Urinary bladder (tissue), 4 donors: ENCODE measurements around the gene PTGIS. TPM values are rescaled to one million over a fixed set of nuclear protein-coding genes. Genes with fewer than 3 reads are reported as not detected.

Experiments used
- DNase-seq: peaks from one replicate; pipeline ENCODE4 v3.0.0-alpha.2; 2015; ENCODE audit errors: extremely low spot score
- H3K27ac ChIP-seq: one replicate; pipeline ENCODE4 v1.5.1; 2013; ENCODE audit warnings: low read depth, mild to moderate bottlenecking, moderate library complexity
- H3K36me3 ChIP-seq: one replicate; pipeline ENCODE4 v1.6.1; 2013; ENCODE audit warnings: mild to moderate bottlenecking, moderate library complexity; ENCODE audit not compliant: insufficient read depth
- H3K4me1 ChIP-seq: one replicate; pipeline ENCODE4 v1.6.1; 2013; ENCODE audit warnings: mild to moderate bottlenecking, moderate library complexity; ENCODE audit not compliant: insufficient read depth
- H3K4me3 ChIP-seq: one replicate; pipeline ENCODE4 v1.5.1; 2013; ENCODE audit warnings: low read depth, low read length
- WGBS: extraction: QIAGEN DNeasy Blood & Tissue Kit; methylation state at CpG from one replicate; pipeline ENCODE4 v1.1.7; 2013; 5-methylcytosine and 5-hydroxymethylcytosine counted together
- polyA plus RNA-seq: library from polyadenylated mRNA; stranded (reverse); fragments of 200-250 nt; gene quantifications from one replicate; pipeline ENCODE4 v1.2.3, GENCODE V29; 2013
- total RNA-seq: library from RNA; depleted of rRNA; stranded (reverse); fragments of >200 nt; gene quantifications from one replicate; pipeline ENCODE4 v1.2.3, GENCODE V29; 2014
- donor health status: healthy with polysubstance abuse.
- donor health status: healthy.

The PTGIS gene
- total and polyA plus RNA-seq, 2 donors = 118 to 142 TPM

DNA sequence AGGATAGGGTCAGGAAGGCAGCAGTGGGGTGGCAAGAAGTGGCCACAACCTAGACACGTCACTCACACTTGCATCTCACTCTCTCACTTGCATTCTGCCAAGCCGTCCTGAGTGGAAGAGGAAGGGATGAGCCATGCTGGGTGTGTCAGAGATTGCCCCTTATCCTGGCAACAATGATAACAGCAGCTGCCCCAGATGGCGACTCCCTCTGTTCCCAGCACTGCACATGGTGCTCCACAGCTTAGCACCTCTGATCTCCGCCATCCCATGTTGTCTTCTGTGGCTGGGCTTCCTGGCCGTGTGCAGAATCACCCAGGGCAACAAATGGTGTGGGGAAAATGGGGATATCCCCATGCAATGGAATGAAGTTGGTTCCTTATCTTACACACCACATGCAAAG lies 96.5 kb downstream of the PTGIS start:
- H3K4me3 ChIP-seq = no peak overlapping the region
- DNase-seq = no peak
- WGBS = 78% methylated on average over 5 of the region's 5 CpGs
- no peaks in the 10 kb centered on the region for H3K4me1 ChIP-seq
- no peak overlapping the region for H3K27ac ChIP-seq
- H3K36me3 ChIP-seq = no peaks in the 10 kb centered on the region

DNA sequence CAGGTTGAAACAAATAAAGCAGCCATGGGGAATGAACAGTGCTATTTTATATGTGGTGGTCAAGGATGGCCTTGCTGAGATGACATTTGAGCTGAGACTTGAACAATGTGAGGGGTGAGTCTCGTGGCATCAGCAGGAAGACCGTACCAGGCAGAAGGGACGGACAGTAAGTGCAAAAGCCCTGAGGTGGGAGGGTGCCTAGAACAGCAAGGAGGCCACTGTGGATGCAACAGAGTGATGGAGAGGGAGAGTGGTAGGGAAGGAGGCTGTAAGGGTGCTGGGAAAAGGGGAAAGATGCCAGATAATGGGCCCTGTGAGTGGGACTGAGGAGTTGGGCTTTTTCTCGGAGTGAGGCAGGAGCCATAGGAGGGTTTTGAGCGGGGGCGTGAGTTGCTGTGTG lies 97.0 kb downstream of the PTGIS start:
- Histone ChIP-seq H3K4me1 (no peaks in the 10 kb centered on the region), H3K27ac (no peak overlapping the region), H3K4me3 (no peak overlapping the region), H3K36me3 (no peaks in the 10 kb centered on the region)
- 83% methylated on average over 6 of the region's 6 CpGs for WGBS
- DNase-seq = no peak

DNA sequence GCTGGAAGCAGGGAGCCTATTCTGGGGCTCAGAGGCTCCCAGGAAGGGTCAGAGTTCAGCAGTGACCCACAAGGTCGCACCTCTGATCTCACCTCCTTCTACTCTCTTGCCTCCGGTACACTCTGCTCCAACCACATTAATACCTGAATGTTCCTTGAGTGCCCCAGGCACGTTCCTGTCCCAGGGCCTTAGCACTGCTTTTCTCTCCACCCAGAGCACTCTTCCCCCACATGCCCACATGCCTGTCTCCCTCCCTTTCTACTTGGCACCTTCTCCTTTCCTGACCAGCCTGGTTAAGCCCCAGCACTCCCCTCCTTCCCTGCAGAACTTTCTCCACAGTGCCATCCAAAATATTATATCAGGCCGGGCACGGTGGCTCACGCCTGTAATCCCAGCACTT lies 98.9 kb downstream of the PTGIS start:
- 79% methylated on average over 6 of the region's 6 CpGs for WGBS
- DNase-seq = no peak
- Histone ChIP-seq H3K27ac (no peak overlapping the region), H3K36me3 (no peaks in the 10 kb centered on the region), H3K4me1 (no peaks in the 10 kb centered on the region), H3K4me3 (no peak overlapping the region)

DNA sequence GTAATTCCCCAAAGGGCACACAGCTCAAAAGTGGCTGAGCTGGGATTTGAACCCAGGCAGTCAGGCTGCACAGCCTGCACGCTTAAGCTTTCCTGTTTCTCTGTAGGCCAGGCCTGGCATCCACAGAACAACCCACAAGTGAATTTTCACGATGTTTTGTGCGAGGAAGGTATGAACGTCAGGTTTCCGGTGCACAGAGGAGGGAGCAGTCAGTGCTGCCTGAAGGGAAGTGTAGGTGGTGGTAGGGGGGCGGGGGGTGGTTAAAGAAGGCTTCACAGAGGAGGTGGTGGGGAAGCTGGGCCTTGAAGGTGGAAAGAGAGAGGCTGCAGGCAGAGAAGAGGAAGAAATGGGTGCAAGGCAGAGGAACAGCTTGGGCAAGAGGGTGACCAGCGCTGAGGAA lies 99.5 kb downstream of the PTGIS start:
- Histone ChIP-seq H3K36me3 (no peaks in the 10 kb centered on the region), H3K4me1 (no peaks in the 10 kb centered on the region), H3K27ac (no peak overlapping the region), H3K4me3 (no peak overlapping the region)
- WGBS = 77% methylated on average over 7 of the region's 7 CpGs
- no peak for DNase-seq

DNA sequence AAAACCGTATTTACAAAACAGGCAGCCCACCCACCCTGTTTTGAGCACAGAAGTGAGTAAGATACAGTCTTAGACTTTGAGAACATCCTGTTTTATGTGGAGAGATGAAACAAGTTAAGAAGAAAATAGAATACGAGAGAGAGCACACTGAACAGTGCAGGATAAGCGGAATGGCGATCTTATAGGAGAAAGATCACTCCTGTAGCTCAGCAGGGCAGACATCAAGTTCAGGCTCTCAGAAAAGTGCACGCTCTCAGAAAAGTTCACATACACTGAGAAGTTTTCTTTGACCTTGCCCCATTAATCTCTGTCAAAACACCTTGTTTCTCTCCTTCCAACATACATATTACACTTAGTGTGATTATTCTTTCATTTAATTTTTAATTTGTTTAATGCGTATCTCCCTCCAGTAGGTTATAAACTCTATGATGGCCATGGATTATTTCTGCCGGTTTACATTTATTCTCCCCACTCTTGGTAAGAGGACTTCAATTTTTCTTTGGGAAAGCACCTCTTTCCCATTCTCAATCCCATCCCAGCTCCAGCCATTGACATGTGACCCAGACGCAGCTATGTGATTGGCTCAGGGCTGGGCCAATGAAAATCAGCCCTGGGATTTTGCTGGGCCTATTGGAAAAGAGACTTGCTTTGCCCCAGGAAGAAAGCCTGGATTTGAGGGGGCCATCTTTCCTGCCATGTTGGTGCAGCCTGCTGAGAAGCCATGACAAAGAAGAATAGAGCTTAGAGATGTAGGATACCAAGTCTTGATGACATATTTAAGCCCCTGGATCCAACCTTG lies 101.6 kb downstream of the PTGIS start:
- no peak for DNase-seq
- H3K27ac ChIP-seq = no peak overlapping the region
- 89% methylated on average over 8 of the region's 8 CpGs for WGBS
- no peaks in the 10 kb centered on the region for H3K4me1 ChIP-seq
- H3K36me3 ChIP-seq = no peaks in the 10 kb centered on the region
- no peak overlapping the region for H3K4me3 ChIP-seq

DNA sequence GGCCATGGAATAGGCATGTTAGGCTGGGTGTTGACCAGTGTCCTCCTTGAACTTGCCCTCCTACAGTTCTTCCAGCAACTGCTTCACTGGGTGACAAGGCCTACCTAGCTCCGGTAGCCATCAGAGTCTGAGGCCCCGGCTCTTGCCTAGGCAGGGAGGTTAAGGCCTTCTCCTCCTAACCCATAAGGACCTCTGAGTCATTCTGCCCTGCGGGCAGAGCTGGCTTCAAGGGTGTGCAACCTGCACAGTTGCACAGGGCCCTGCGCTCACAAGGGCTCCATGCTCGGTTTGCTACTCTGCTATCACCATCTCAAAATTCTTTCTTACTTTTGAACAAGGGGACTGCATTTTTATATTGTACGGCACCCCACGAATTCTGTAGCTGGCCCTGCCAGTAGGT lies 103.4 kb downstream of the PTGIS start:
- Histone ChIP-seq H3K27ac (no peak overlapping the region), H3K4me3 (no peak overlapping the region), H3K4me1 (no peaks in the 10 kb centered on the region), H3K36me3 (no peaks in the 10 kb centered on the region)
- no peak for DNase-seq
- 93% methylated on average over 7 of the region's 7 CpGs for WGBS

DNA sequence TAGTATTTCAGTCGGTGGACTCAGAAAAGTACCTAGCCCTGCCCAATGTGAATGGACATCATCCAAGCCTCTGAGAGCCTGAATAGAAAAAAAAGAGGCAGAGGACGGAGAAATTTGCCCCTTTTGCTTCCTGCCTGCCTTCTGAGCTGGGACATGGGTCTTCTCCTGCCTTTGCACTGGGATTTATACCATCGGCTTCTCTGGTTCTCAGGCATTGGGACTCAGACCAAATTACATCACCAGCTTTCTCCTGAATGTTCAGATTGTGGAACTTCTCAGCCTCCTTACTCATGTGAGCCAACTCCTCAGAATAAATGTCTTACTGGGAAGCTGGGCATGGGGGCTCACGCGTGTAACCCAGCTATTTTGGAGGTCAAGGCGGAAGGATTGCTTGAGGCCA lies 105.3 kb downstream of the PTGIS start:
- H3K27ac ChIP-seq = no peak overlapping the region
- no peaks in the 10 kb centered on the region for H3K4me1 ChIP-seq
- DNase-seq = no peak

DNA sequence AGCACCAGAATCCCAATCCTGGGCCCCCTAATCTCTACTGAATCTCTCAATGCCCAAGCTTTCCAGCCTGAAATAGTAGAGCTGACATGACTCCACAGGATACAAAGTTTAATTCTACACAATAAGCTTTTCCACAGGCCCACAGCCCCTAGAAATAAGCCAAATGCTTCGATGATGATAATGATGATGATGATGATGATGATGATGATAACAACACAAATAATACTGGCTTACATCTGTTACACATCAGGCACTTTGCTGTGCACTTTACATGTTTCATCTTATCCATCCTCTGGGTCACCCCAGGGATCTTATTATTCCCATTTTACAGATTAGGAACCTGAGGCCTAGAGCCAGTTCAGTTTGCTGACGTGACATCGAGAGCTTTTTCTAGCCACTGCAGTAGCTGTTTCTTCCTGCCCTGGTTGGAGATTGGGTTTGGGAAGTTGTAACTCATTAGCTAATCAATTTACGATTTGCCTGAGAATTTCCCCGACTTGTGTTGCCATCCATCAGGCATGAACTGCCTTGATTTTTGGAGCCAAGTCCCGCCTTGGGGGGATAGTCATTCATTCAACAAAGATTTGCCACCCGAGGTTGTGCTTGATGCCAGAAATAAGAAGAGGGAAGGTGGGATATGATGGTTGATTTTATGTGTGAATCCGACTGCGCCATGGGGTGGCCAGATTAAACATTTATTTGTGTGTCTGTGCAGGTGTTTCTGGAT lies 105.9 kb downstream of the PTGIS start:
- H3K4me1 ChIP-seq = no peaks in the 10 kb centered on the region
- no peak overlapping the region for H3K4me3 ChIP-seq
- no peak overlapping the region for H3K27ac ChIP-seq
- no peak for DNase-seq
- no peaks in the 10 kb centered on the region for H3K36me3 ChIP-seq
- WGBS = 85% methylated on average over 9 of the region's 9 CpGs

More for the DNA sequence above, 105.3 kb downstream of the PTGIS start:
- H3K36me3 ChIP-seq = no peaks in the 10 kb centered on the region
- no peak overlapping the region for H3K4me3 ChIP-seq
- WGBS = 63% methylated on average over 6 of the region's 6 CpGs

DNA sequence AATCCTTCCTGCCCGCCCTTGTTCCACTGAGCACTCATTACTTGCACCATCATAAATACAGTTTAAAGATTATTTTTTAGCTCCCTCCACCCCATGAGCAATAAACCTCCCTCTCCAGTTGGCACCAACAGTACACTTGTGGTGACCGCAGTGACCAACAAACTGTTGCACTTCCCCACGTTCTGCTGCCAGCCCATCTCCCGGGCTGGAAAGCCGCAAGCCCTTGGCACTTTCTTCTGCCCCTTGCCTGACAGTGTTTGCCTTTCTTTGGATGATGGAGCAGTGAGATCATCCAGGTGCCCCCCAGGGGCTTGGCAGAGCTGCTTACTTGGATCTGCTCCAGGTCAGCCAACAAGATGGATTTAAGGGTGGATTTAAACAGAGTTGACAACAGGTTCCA lies 107.0 kb downstream of the PTGIS start:
- Histone ChIP-seq H3K4me3 (no peak overlapping the region), H3K27ac (no peak overlapping the region), H3K36me3 (no peaks in the 10 kb centered on the region), H3K4me1 (no peaks in the 10 kb centered on the region)
- no peak for DNase-seq
- 74% methylated on average over 5 of the region's 5 CpGs for WGBS

DNA sequence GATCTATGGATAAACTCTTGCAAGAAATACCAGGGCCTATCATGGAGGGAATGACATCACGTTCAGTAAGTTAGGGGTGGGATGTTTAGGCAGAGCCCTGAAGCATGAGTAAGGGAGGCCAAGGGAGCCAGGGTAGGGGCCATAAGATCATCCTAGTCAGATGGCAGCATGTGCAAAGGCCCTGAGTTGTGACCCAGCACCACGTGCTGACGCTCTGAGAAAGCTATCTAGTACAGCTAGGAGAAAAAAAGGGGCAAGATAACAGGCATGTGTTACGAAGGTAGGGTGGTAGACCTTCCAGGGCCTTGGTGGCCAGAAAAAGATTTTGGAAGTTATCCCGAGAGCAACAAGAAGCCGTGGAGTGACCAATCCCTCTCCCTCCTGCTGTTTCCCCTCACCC lies 107.8 kb downstream of the PTGIS start:
- DNase-seq = no peak
- Histone ChIP-seq H3K27ac (no peak overlapping the region), H3K36me3 (no peaks in the 10 kb centered on the region), H3K4me3 (no peak overlapping the region), H3K4me1 (no peaks in the 10 kb centered on the region)
- 86% methylated on average over 6 of the region's 6 CpGs for WGBS

DNA sequence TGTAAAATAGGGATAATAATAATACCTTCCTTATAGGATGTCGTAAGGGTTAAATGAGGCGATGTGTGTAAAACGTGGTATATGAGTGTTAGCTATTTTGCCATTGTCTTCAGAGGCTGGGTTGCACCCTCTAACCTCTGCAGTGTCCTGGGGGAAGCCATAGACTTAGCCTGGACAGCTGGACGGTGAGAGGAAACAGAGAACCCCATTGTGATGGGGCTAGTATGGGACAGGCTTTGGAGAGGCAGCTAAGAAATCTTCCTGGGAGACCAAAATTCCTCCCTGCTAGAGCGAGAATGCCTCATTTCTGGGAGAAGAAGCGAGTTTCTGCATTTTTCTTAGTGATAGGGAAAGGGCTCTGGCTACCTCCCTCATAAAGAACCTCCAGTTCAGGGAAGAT lies 108.3 kb downstream of the PTGIS start:
- Histone ChIP-seq H3K4me1 (no peaks in the 10 kb centered on the region), H3K36me3 (no peaks in the 10 kb centered on the region), H3K4me3 (no peak overlapping the region), H3K27ac (no peak overlapping the region)
- WGBS = 79% methylated on average over 6 of the region's 6 CpGs
- no peak for DNase-seq

DNA sequence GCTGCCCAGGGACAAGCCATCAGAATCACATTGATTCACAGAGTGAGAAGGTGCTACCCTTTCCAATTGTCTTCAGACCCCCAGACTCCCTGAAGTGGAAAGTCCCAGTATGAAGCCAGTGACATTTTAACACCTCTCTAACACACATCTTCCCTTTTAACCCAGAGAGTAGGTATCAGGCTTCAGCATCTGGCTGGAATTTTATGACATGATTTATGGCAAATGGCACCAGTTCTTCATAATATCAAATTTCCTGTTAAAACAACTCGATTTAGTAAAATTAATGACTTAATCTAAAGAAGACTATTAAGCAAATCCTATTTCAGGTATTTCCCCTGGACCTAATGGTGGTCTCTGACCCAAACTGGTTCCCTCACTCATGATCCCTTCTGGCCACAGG lies 110.5 kb downstream of the PTGIS start:
- no peaks in the 10 kb centered on the region for H3K36me3 ChIP-seq
- H3K4me1 ChIP-seq = no peaks in the 10 kb centered on the region
- 40% methylated on average over 1 of the region's 1 CpG for WGBS
- no peak overlapping the region for H3K4me3 ChIP-seq
- no peak overlapping the region for H3K27ac ChIP-seq
- no peak for DNase-seq

DNA sequence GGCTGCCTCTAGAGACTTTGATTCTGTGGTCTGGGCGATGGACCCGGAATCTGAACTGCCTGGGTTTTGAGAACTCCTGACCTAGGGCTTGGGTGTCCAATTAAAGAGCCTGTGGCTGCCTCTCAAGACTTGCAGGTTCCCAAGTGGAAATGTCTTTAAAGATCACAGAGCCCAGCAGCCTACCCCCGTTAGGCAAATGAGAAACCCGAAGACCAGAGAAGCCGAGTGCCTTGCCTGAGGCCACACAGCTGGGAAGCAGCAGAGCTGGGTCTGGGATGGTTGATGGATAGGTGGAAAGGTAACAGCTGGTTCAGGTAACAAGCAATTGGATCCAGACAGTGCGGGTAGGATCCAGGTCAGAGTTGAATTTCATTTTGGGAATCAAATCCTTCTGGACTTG lies 111.3 kb downstream of the PTGIS start:
- Histone ChIP-seq H3K4me1 (no peaks in the 10 kb centered on the region), H3K27ac (no peak overlapping the region), H3K36me3 (no peaks in the 10 kb centered on the region), H3K4me3 (no peak overlapping the region)
- DNase-seq = no peak
- WGBS = 91% methylated on average over 6 of the region's 6 CpGs

DNA sequence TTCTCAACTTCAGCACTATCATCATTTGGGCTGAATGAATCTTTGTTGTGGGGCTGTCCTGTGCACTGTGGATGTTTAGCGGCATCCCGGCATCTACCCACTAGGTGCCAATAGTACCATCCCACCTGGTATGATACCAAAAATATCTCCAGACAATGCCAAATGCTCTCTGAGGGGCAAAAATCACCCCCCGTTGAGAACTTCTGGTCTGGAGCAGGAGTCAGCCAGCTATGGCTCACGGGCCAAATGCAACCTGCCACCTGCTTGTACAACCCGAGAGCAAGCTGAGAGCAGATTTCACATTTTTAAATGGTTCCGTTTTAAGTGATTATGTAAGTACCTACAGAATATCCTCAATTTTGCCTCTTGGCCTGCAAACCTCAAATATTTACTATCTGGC lies 112.2 kb downstream of the PTGIS start:
- Histone ChIP-seq H3K36me3 (no peaks in the 10 kb centered on the region), H3K4me1 (no peaks in the 10 kb centered on the region), H3K4me3 (no peak overlapping the region), H3K27ac (no peak overlapping the region)
- 88% methylated on average over 6 of the region's 6 CpGs for WGBS
- no peak for DNase-seq
